Esophagus squamous epithelium (tissue), 4 donors: ENCODE results near the gene GPR27.

ENCODE experiments used
- CTCF ChIP-seq, 6 experiments: fragments of 450-650 bp in 4 of 6; fragments of 200-600 bp in 2 of 6; sonication (generic) in 2 of 6; IDR thresholded peaks; one replicate each; pipeline ENCODE4 v1.5.1; 2016 to 2019; ENCODE audit warnings: antibody characterized with exemption in 6 of 6, mild to moderate bottlenecking in 4 of 6, moderate library complexity in 4 of 6
- POLR2A ChIP-seq, 4 donors: fragments of 450-650 bp; IDR thresholded peaks; one replicate each; pipeline ENCODE4 v1.6.1; 2017; ENCODE audit warnings: antibody characterized with exemption in 4 of 4, mild to moderate bottlenecking in 4 of 4, moderate library complexity in 3 of 4

DNA sequence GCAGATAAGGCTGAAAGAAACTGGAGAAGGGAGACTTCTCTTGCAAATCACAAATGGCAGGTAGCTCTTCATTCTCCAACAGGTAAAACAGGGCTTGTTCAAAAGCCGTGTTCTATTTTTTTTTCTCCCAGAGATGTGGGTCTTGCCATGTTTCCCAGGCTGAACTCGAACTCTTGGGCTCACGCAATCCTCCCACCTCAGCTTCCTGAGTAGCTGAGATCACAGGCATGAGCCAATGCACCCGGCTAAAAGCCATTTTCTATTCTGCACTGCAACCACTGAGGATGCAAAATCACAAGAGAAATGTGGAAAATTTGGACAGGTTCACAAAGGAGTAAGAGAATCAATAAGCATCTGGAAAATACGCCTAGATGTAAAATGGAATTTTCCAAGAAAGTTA lies 48.0 kb upstream of the GPR27 start:
- TF ChIP-seq POLR2A (IDR thresholded peaks at IDR 0.05) (no peak), CTCF (IDR thresholded peaks at IDR 0.05) (no peak)
